ENCODE measurements around the gene SLC7A7. TPM values are rescaled to one million over a fixed set of nuclear protein-coding genes. Genes with fewer than 3 reads are reported as not detected.

Gene SLC7A7
- total and polyA plus RNA-seq, 2 of the 13 experiments (the other 11 are each of a cell fraction or from before 2014, with no cell fraction given) = 0.13 to 0.63 TPM

- intact Hi-C loops (cut with micrococcal nuclease; ENCODE audit: unreplicated experiment) = no loop called here
- ATAC-seq = no peak
- FAIRE-seq = no peak
- ChIA-PET POLR2A (no interaction called here), CTCF (ENCODE audit: low intra/inter-chr PET ratio, low total read pairs) (no interaction called here)
- Histone ChIP-seq H3K4me2 (ENCODE audit: low read depth, low read length) (no peak overlapping the region), H3K9ac (ENCODE audit: insufficient read depth, low read depth, low read length) (no peak overlapping the region), H3K27me3 (ENCODE audit: control insufficient read depth in 1 of 2, insufficient read depth in 2 of 2, low read length in 2 of 2) (no peaks in the 10 kb centered on the region), H2AFZ (ENCODE audit: low read length) (no peak overlapping the region), H3K36me3 (replicated peaks in 1 of 2; ENCODE audit: control insufficient read depth in 1 of 2, insufficient read depth in 2 of 2, low read length in 2 of 2) (no peaks in the 10 kb centered on the region), H3K4me3 (replicated peaks in 1 of 3; ENCODE audit: insufficient read depth in 1 of 3, low read depth in 2 of 3, low read length in 3 of 3) (no peak overlapping the region), H3K79me2 (ENCODE audit: insufficient read depth, low read length) (no peaks in the 10 kb centered on the region), H4K20me1 (ENCODE audit: insufficient read depth, low read length) (no peaks in the 10 kb centered on the region), H3K9me3 (ENCODE audit: low read length) (no peaks in the 10 kb centered on the region), H3K27ac (ENCODE audit: extremely low read length, insufficient read depth, low read length) (no peak overlapping the region), H3K4me1 (ENCODE audit: insufficient read depth, low read length) (peaks cover 26% of the 10 kb centered on the region)
- TF ChIP-seq ZNF337 (CRISPR knock-in tag; IDR thresholded peaks at IDR 0.05; ENCODE audit: borderline replicate concordance, low read depth) (no peak), ZNF543 (CRISPR knock-in tag; IDR thresholded peaks at IDR 0.05) (no peak), ZSCAN9 (CRISPR knock-in tag; IDR thresholded peaks at IDR 0.05; ENCODE audit: borderline replicate concordance) (no peak), TCF7 (IDR thresholded peaks at IDR 0.05; ENCODE audit: low read depth) (no peak), ZBTB8A (CRISPR knock-in tag; IDR thresholded peaks at IDR 0.05; ENCODE audit: borderline replicate concordance, low read depth) (no peak), ZBTB46 (CRISPR knock-in tag; IDR thresholded peaks at IDR 0.05; ENCODE audit: borderline replicate concordance) (no peak), ZNF597 (CRISPR knock-in tag; IDR thresholded peaks at IDR 0.05) (no peak), ZNF446 (CRISPR knock-in tag; IDR thresholded peaks at IDR 0.05) (no peak)
- BruUV-seq (replicated peaks) = no TSS peak
- no peak for DNase-seq (ENCODE audit: low spot score)
- WGBS (ENCODE audit: low lambda C conversion rate) = 73% methylated on average over 10 of the region's 10 CpGs
- in situ Hi-C loops (cut with HindIII; ENCODE audit: extremely low pct_ligation_motif_present, low pct_unique_long_range_greater_than_20kb) = no loop called here
Observed at GRCh38 chr14:22800346-22800745, 14.9 kb downstream of the SLC7A7 start.

Data from HepG2 (cell line).